ENCODE data around the gene IFNL4.

DNA sequence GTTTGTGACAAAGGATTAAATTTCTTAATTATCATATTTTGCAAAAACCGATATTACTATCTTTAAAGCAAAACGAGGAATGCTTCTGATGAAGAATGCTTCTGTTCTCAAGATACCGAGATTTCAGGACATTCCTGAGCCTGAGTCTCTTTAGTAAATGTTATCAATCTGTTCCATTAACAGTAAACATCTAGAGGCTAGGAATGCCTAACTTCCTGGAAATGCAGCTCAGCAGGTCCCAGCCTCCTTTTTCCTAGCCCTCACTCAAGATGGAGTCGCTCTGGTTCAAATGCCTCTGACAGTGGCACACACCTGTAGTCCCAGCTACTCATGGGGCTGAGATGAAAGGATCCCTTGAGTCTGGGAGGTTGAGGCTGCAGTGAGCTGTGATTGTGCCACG is 2.4 kb upstream of the IFNL4 start:
- no peak for TF ChIP-seq POLR2A (IDR thresholded peaks at IDR 0.05)
- TF ChIP-seq, protein P1, sequence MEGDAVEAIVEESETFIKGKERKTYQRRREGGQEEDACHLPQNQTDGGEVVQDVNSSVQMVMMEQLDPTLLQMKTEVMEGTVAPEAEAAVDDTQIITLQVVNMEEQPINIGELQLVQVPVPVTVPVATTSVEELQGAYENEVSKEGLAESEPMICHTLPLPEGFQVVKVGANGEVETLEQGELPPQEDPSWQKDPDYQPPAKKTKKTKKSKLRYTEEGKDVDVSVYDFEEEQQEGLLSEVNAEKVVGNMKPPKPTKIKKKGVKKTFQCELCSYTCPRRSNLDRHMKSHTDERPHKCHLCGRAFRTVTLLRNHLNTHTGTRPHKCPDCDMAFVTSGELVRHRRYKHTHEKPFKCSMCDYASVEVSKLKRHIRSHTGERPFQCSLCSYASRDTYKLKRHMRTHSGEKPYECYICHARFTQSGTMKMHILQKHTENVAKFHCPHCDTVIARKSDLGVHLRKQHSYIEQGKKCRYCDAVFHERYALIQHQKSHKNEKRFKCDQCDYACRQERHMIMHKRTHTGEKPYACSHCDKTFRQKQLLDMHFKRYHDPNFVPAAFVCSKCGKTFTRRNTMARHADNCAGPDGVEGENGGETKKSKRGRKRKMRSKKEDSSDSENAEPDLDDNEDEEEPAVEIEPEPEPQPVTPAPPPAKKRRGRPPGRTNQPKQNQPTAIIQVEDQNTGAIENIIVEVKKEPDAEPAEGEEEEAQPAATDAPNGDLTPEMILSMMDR (IDR thresholded peaks at IDR 0.05), result no peak
- no peak for TF ChIP-seq EP300 (IDR thresholded peaks at IDR 0.05)
- no peak for TF ChIP-seq POLR2AphosphoS5 (IDR thresholded peaks at IDR 0.05)

Data from stomach (tissue), 4 donors.